Nephron (organoid): ENCODE results near the gene CPE.

Source experiments
- H3K27ac Mint-ChIP-seq, 3 experiments: 2 replicates each; pipeline ENCODE4 v1.8.0; 2020; ENCODE audit warnings: mixed read lengths in 3 of 3, mild to moderate bottlenecking in 2 of 3, moderate library complexity in 1 of 3
- H3K27me3 Mint-ChIP-seq: 2 replicates; pipeline ENCODE4 v1.8.0; 2021; ENCODE audit warnings: low read depth, mild to moderate bottlenecking, moderate library complexity, mixed read lengths
- H3K36me3 Mint-ChIP-seq: 2 replicates; pipeline ENCODE4 v1.8.0; 2020; ENCODE audit warnings: low read depth, mixed read lengths
- H3K4me1 Mint-ChIP-seq: 2 replicates; pipeline ENCODE4 v1.8.0; 2020; ENCODE audit warnings: mixed read lengths
- H3K4me3 Mint-ChIP-seq, 3 experiments: 2 replicates each; pipeline ENCODE4 v1.8.0; 2020; ENCODE audit warnings: mild to moderate bottlenecking in 3 of 3, mixed read lengths in 3 of 3, moderate library complexity in 2 of 3
- H3K9me3 Mint-ChIP-seq: 2 replicates; pipeline ENCODE4 v1.8.0; 2020; ENCODE audit warnings: mixed read lengths
- CTCF ChIP-seq, 3 experiments: fragments of 200-600 bp; sonication (generic); IDR thresholded peaks; one replicate each; pipeline ENCODE4 v1.5.0; 2021; ENCODE audit warnings: antibody characterized with exemption in 3 of 3; ENCODE audit not compliant: unreplicated experiment in 3 of 3

The CPE gene

GRCh38 chr4:165522050-165522449, 143.2 kb downstream of the CPE start:
- Mint-ChIP-seq H3K4me1 (peaks cover 5% of the 10 kb centered on the region), H3K27ac (no peak overlapping the region), H3K4me3 (no peak overlapping the region), H3K9me3 (no peaks in the 10 kb centered on the region), H3K27me3 (no peaks in the 10 kb centered on the region), H3K36me3 (no peaks in the 10 kb centered on the region)
- TF ChIP-seq CTCF (IDR thresholded peaks at IDR 0.05; ENCODE audit: unreplicated experiment in 3 of 3) = no peak

- Mint-ChIP-seq H3K4me3 (no peak overlapping the region), H3K36me3 (no peaks in the 10 kb centered on the region), H3K27me3 (no peaks in the 10 kb centered on the region), H3K9me3 (no peaks in the 10 kb centered on the region), H3K27ac (no peak overlapping the region), H3K4me1 (no peaks in the 10 kb centered on the region)
- TF ChIP-seq CTCF (IDR thresholded peaks at IDR 0.05; ENCODE audit: unreplicated experiment in 3 of 3) = no peak
Observed at GRCh38 chr4:165524532-165525190, 145.9 kb downstream of the CPE start.

- Mint-ChIP-seq H3K9me3 (no peaks in the 10 kb centered on the region), H3K4me3 (no peak overlapping the region), H3K27ac (no peak overlapping the region), H3K4me1 (no peaks in the 10 kb centered on the region), H3K36me3 (no peaks in the 10 kb centered on the region), H3K27me3 (peaks cover 7% of the 10 kb centered on the region)
- no peak for TF ChIP-seq CTCF (IDR thresholded peaks at IDR 0.05; ENCODE audit: unreplicated experiment in 3 of 3)
Observed at GRCh38 chr4:165532976-165533375, 154.2 kb downstream of the CPE start.

- peak; percentile 68 to 84 (median 72) for TF ChIP-seq CTCF (IDR thresholded peaks at IDR 0.05; ENCODE audit: unreplicated experiment in 3 of 3)
- H3K4me1 Mint-ChIP-seq = no peaks in the 10 kb centered on the region
- no peaks in the 10 kb centered on the region for H3K36me3 Mint-ChIP-seq
- H3K4me3 Mint-ChIP-seq = no peak overlapping the region
- H3K27me3 Mint-ChIP-seq = peaks cover 13% of the 10 kb centered on the region
- H3K9me3 Mint-ChIP-seq = no peaks in the 10 kb centered on the region
- peak overlapping the region in 2 of 3 experiments; percentile 39 to 43 for H3K27ac Mint-ChIP-seq
Observed at GRCh38 chr4:165537028-165537648, 158.3 kb downstream of the CPE start.

- Mint-ChIP-seq H3K9me3 (no peaks in the 10 kb centered on the region), H3K27ac (no peak overlapping the region), H3K27me3 (peaks cover 5% of the 10 kb centered on the region), H3K4me3 (no peak overlapping the region), H3K36me3 (no peaks in the 10 kb centered on the region), H3K4me1 (no peaks in the 10 kb centered on the region)
- no peak for TF ChIP-seq CTCF (IDR thresholded peaks at IDR 0.05; ENCODE audit: unreplicated experiment in 3 of 3)
Observed at GRCh38 chr4:165539801-165540200, 161.0 kb downstream of the CPE start.
